ENCODE data around the gene MYBBP1A.
A peak's percentile ranks its signal among the peaks of the same experiment; 100 is the strongest.
"Not testable (repeated sequence)": the region's sequence is repeated elsewhere in the genome, so short reads cannot be mapped to it uniquely, and the experiment has no call there.

Gene MYBBP1A

GRCh38 chr17:4554997-4555799 is at the start of gene MYBBP1A:
Gene MYBBP1A (minus strand): TSS chr17:4555384. CDS start chr17:4555324, 60 bp downstream.
- peak; percentile 70 for FAIRE-seq

GRCh38 chr17:4604736-4605135 is 49.6 kb upstream of the MYBBP1A start:
- FAIRE-seq: not testable (repeated sequence)

- FAIRE-seq: no peak
Observed at GRCh38 chr17:4604111-4604644, 49.0 kb upstream of the MYBBP1A start.

GRCh38 chr17:4602041-4602440 is 46.9 kb upstream of the MYBBP1A start:
- FAIRE-seq: no peak

- FAIRE-seq: no peak
Observed at GRCh38 chr17:4601326-4601725, 46.1 kb upstream of the MYBBP1A start.

GRCh38 chr17:4600563-4600962 is 45.4 kb upstream of the MYBBP1A start:
- FAIRE-seq: no peak

- no peak for FAIRE-seq
Observed at GRCh38 chr17:4599505-4600281, 44.5 kb upstream of the MYBBP1A start.

GRCh38 chr17:4598776-4599504 is 43.8 kb upstream of the MYBBP1A start:
- no peak for FAIRE-seq

GRCh38 chr17:4597975-4598374 is 42.8 kb upstream of the MYBBP1A start:
- FAIRE-seq: no peak

GRCh38 chr17:4596636-4597380 is 41.6 kb upstream of the MYBBP1A start:
- FAIRE-seq: no peak

GRCh38 chr17:4595685-4596342 is 40.6 kb upstream of the MYBBP1A start:
- not testable (repeated sequence) for FAIRE-seq

GRCh38 chr17:4594931-4595684 is 39.9 kb upstream of the MYBBP1A start:
- FAIRE-seq: no peak

- FAIRE-seq: no peak
Observed at GRCh38 chr17:4594406-4594805, 39.2 kb upstream of the MYBBP1A start.

GRCh38 chr17:4593021-4593421 is 37.8 kb upstream of the MYBBP1A start:
- no peak for FAIRE-seq

- FAIRE-seq: no peak
Observed at GRCh38 chr17:4592240-4593005, 37.2 kb upstream of the MYBBP1A start.

- FAIRE-seq: no peak
Observed at GRCh38 chr17:4591529-4591928, 36.3 kb upstream of the MYBBP1A start.

- no peak for FAIRE-seq
Observed at GRCh38 chr17:4590981-4591453, 35.8 kb upstream of the MYBBP1A start.

GRCh38 chr17:4590042-4590441 is 34.9 kb upstream of the MYBBP1A start:
- FAIRE-seq: not testable (repeated sequence)

GRCh38 chr17:4588898-4589625 is 33.9 kb upstream of the MYBBP1A start:
- no peak for FAIRE-seq
